Coronary artery (tissue), 2 donors: ENCODE measurements around the gene ROM1.

Source experiments
- DNase-seq: peaks from one replicate; pipeline ENCODE4 v3.0.0-alpha.2; 2017; ENCODE audit warnings: low spot score
- H3K27ac ChIP-seq, 2 donors: fragments of 200-600 bp; sonication (generic); one replicate each; pipeline ENCODE4 v1.5.1; 2016 to 2019
- H3K4me3 ChIP-seq: fragments of 200-600 bp; sonication (generic); 2 replicates; pipeline ENCODE4 v1.5.1; 2016; ENCODE audit warnings: mild to moderate bottlenecking, moderate library complexity
- CTCF ChIP-seq: fragments of 200-600 bp; sonication (generic); IDR thresholded peaks from one replicate; pipeline ENCODE4 v1.5.1; 2019; ENCODE audit warnings: antibody characterized with exemption

The ROM1 gene

GRCh38 chr11:62572431-62572830 lies 40.6 kb upstream of the ROM1 start:
- no peak for TF ChIP-seq CTCF
- H3K27ac ChIP-seq = peak overlapping the region; percentile 73 to 78
- DNase-seq = no peak
- peak overlapping the region; percentile 80 for H3K4me3 ChIP-seq

GRCh38 chr11:62573006-62573591 lies 40.0 kb upstream of the ROM1 start:
- no peak for TF ChIP-seq CTCF
- peak overlapping the region; percentile 73 to 78 for H3K27ac ChIP-seq
- no peak for DNase-seq
- H3K4me3 ChIP-seq = peak overlapping the region; percentile 80

GRCh38 chr11:62573592-62574362 lies 39.3 kb upstream of the ROM1 start, which contains the start of gene EEF1G:
TSS of gene EEF1G (minus strand) at chr11:62573891. CDS start at chr11:62573842, 49 bp downstream.
- H3K4me3 ChIP-seq = peak within 1 kb of the TSS; percentile 80
- no peak for TF ChIP-seq CTCF
- H3K27ac ChIP-seq = peak within 1 kb of the TSS; percentile 83 to 91
- peak; percentile 100 for DNase-seq

GRCh38 chr11:62574363-62575071 lies 38.5 kb upstream of the ROM1 start:
- no peak for DNase-seq
- Histone ChIP-seq H3K4me3 (peak overlapping the region; percentile 80), H3K27ac (peak overlapping the region; percentile 83 to 91)
- no peak for TF ChIP-seq CTCF

- no peak for TF ChIP-seq CTCF
- DNase-seq = no peak
- Histone ChIP-seq H3K4me3 (peak overlapping the region; percentile 80), H3K27ac (peak overlapping the region; percentile 83 to 91)
Observed at GRCh38 chr11:62575156-62575555, 37.9 kb upstream of the ROM1 start.

GRCh38 chr11:62575837-62576236 lies 37.2 kb upstream of the ROM1 start:
- peak overlapping the region; percentile 80 for H3K4me3 ChIP-seq
- no peak for DNase-seq
- TF ChIP-seq CTCF = no peak
- peak overlapping the region in 1 of 2 donors; percentile 91 for H3K27ac ChIP-seq
